PC-3 (cell line): ENCODE results near the gene EHMT1. TPM values are rescaled to one million over a fixed set of nuclear protein-coding genes. Genes with fewer than 3 reads are reported as not detected.

Source experiments
- ATAC-seq: fragments of 200-7000 bp; cut with Tn5 transposase; 2 replicates; pipeline ENCODE4 v1.9.1; 2020; ENCODE audit warnings: mild to moderate bottlenecking, moderate library complexity
- BruUV-seq: library from RNA; stranded (reverse); fragments of 400-500 nt; replicated peaks from 2 replicates; lab custom pipeline; 2021; lab: Mats Ljungman, UMichigan
- CTCF ChIA-PET: fragments of 300-600 bp; sonication (Branson Sonifier 250); formaldehyde crosslinking; loops from one replicate; lab custom pipeline; 2022; ENCODE audit warnings: antibody characterized with exemption; lab: Charles Lee
- POLR2A ChIA-PET: fragments of 300-600 bp; sonication (Branson Sonifier 250); formaldehyde crosslinking; loops from one replicate; lab custom pipeline; 2022; ENCODE audit warnings: antibody characterized with exemption; ENCODE audit not compliant: unreplicated experiment; lab: Charles Lee
- DNase-seq: peaks from one replicate; pipeline ENCODE4 v3.0.0-alpha.2; 2015
- H2AFZ ChIP-seq: fragments of 300-600 bp; sonication (generic); 2 replicates; pipeline ENCODE4 v1.6.0; 2016; ENCODE audit warnings: antibody characterized with exemption, low read length
- H3F3A ChIP-seq: fragments of 300-600 bp; sonication (generic); one replicate; pipeline ENCODE4 v1.6.0; 2017; ENCODE audit warnings: antibody characterized with exemption, low read length, control low read depth, mild to moderate bottlenecking; ENCODE audit not compliant: unreplicated experiment
- H3K27ac ChIP-seq: fragments of 300-600 bp; sonication (generic); 2 replicates; pipeline ENCODE4 v1.5.1; 2016; ENCODE audit warnings: mild to moderate bottlenecking, low read length
- H3K27me3 ChIP-seq: fragments of 300-600 bp; sonication (generic); 2 replicates; pipeline ENCODE4 v1.6.1; 2016; ENCODE audit warnings: low read length, mixed read lengths
- H3K36me3 ChIP-seq: fragments of 300-600 bp; sonication (generic); 2 replicates; pipeline ENCODE4 v1.6.1; 2016; ENCODE audit warnings: low read depth, mixed run types, low read length, mixed read lengths
- H3K4me1 ChIP-seq: fragments of 300-600 bp; sonication (generic); 2 replicates; pipeline ENCODE4 v1.5.1; 2016; ENCODE audit warnings: low read length; ENCODE audit not compliant: insufficient read depth
- H3K4me2 ChIP-seq: fragments of 300-600 bp; sonication (generic); 2 replicates; pipeline ENCODE4 v1.6.0; 2016; ENCODE audit warnings: low read length
- H3K4me3 ChIP-seq: fragments of 300-600 bp; sonication (generic); 2 replicates; pipeline ENCODE4 v1.5.1; 2016; ENCODE audit warnings: mild to moderate bottlenecking, low read length, mixed read lengths
- H3K79me2 ChIP-seq: fragments of 300-600 bp; sonication (generic); 2 replicates; pipeline ENCODE4 v1.6.1; 2017; ENCODE audit warnings: low read length, mixed read lengths
- H3K9ac ChIP-seq: fragments of 300-600 bp; sonication (generic); 2 replicates; pipeline ENCODE4 v1.6.0; 2016; ENCODE audit warnings: mild to moderate bottlenecking, low read length
- H3K9me2 ChIP-seq: fragments of 300-600 bp; sonication (generic); replicated peaks from 2 replicates; pipeline ENCODE4 v1.6.1; 2016; ENCODE audit warnings: mixed run types, low read length, mixed read lengths
- H3K9me3 ChIP-seq: fragments of 300-600 bp; sonication (generic); 2 replicates; pipeline ENCODE4 v1.6.1; 2016; ENCODE audit warnings: low read length, mixed read lengths
- H4K20me1 ChIP-seq: fragments of 300-600 bp; sonication (generic); 2 replicates; pipeline ENCODE4 v1.6.1; 2016; ENCODE audit warnings: low read length, mixed read lengths
- CTCF ChIP-seq: fragments of 300-600 bp; sonication (generic); conservative IDR thresholded peaks from 2 replicates; pipeline ENCODE4 v1.5.1; 2017; ENCODE audit warnings: antibody characterized with exemption, low read depth, mild to moderate bottlenecking, low read length
- EZH2 ChIP-seq: fragments of 300-600 bp; sonication (generic); IDR thresholded peaks from one replicate; pipeline ENCODE4 v1.6.1; 2017; ENCODE audit warnings: antibody characterized with exemption, mild to moderate bottlenecking, low read length; ENCODE audit not compliant: unreplicated experiment
- EZH2phosphoT487 ChIP-seq: fragments of 300-600 bp; sonication (generic); IDR thresholded peaks from 2 replicates; pipeline ENCODE4 v1.6.1; 2018; ENCODE audit warnings: mild to moderate bottlenecking, antibody characterized with exemption, low read length, borderline replicate concordance
- intact Hi-C: fragments of 100-400 bp; cut with micrococcal nuclease; formaldehyde crosslinking; loops from 2 replicates; pipeline ENCODE4 v1.9.0; 2023
- total RNA-seq: library from RNA; depleted of rRNA; stranded (reverse); fragments of >200 nt; gene quantifications from 2 replicates; pipeline ENCODE4 v1.2.3, GENCODE V29; 2014

The EHMT1 gene
- total RNA-seq, 1 experiment from 2014 or later = 42.8 TPM

GRCh38 chr9:137787381-137787780 is 168.6 kb downstream of the EHMT1 start:
- no TSS peak for BruUV-seq

GRCh38 chr9:137787786-137788505 is 169.1 kb downstream of the EHMT1 start:
- ATAC-seq = no peak
- ChIA-PET CTCF (no interaction called here), POLR2A (no interaction called here)
- TF ChIP-seq EZH2phosphoT487 = no peak
- TF ChIP-seq CTCF = no peak
- TF ChIP-seq EZH2 = no peak
- H3K4me3 ChIP-seq = no peak overlapping the region
- H3K27me3 ChIP-seq = no peaks in the 10 kb centered on the region
- no TSS peak for BruUV-seq
- DNase-seq = no peak
- no peaks in the 10 kb centered on the region for H3F3A ChIP-seq
- intact Hi-C loops = no loop called here
- no peaks in the 10 kb centered on the region for H4K20me1 ChIP-seq
- no peak overlapping the region for H3K9ac ChIP-seq
- H3K79me2 ChIP-seq = no peaks in the 10 kb centered on the region
- no peak overlapping the region for H3K27ac ChIP-seq
- H3K9me2 ChIP-seq = no peaks in the 10 kb centered on the region
- H3K4me2 ChIP-seq = no peak overlapping the region
- no peaks in the 10 kb centered on the region for H3K4me1 ChIP-seq
- H3K36me3 ChIP-seq = peaks cover 10% of the 10 kb centered on the region; the same call in 1 of the 2 replicates
- no peaks in the 10 kb centered on the region for H3K9me3 ChIP-seq
- H2AFZ ChIP-seq = no peak overlapping the region

More at GRCh38 chr9:137787381-137787780, 168.6 kb downstream of the EHMT1 start:
- no peak for TF ChIP-seq EZH2phosphoT487
- no peak for TF ChIP-seq CTCF
- TF ChIP-seq EZH2 = no peak
- ChIA-PET CTCF (no interaction called here), POLR2A (no interaction called here)
- DNase-seq = no peak
- no peaks in the 10 kb centered on the region for H4K20me1 ChIP-seq
- no peaks in the 10 kb centered on the region for H3F3A ChIP-seq
- intact Hi-C loops = no loop called here
- no peak overlapping the region for H3K4me2 ChIP-seq
- H3K36me3 ChIP-seq = peaks cover 10% of the 10 kb centered on the region; the same call in 1 of the 2 replicates
- H3K4me1 ChIP-seq = no peaks in the 10 kb centered on the region
- no peak for ATAC-seq
- H3K27ac ChIP-seq = no peak overlapping the region
- no peaks in the 10 kb centered on the region for H3K27me3 ChIP-seq
- H2AFZ ChIP-seq = no peak overlapping the region
- no peaks in the 10 kb centered on the region for H3K79me2 ChIP-seq
- H3K4me3 ChIP-seq = no peak overlapping the region
- H3K9me2 ChIP-seq = no peaks in the 10 kb centered on the region
- no peak overlapping the region for H3K9ac ChIP-seq
- H3K9me3 ChIP-seq = no peaks in the 10 kb centered on the region

GRCh38 chr9:137788561-137789294 is 169.9 kb downstream of the EHMT1 start:
- Histone ChIP-seq H3K27ac (no peak overlapping the region), H2AFZ (no peak overlapping the region), H3K4me2 (no peak overlapping the region), H3F3A (no peaks in the 10 kb centered on the region), H3K36me3 (peaks cover 10% of the 10 kb centered on the region; the same call in 1 of the 2 replicates), H3K79me2 (no peaks in the 10 kb centered on the region), H4K20me1 (no peaks in the 10 kb centered on the region), H3K9me2 (no peaks in the 10 kb centered on the region), H3K9me3 (no peaks in the 10 kb centered on the region), H3K9ac (no peak overlapping the region), H3K4me3 (no peak overlapping the region), H3K27me3 (no peaks in the 10 kb centered on the region), H3K4me1 (no peaks in the 10 kb centered on the region)
- DNase-seq (no peak), ATAC-seq (no peak)
- POLR2A ChIA-PET = no interaction called here
- no peak for TF ChIP-seq EZH2
- no peak for TF ChIP-seq CTCF
- no peak for TF ChIP-seq EZH2phosphoT487
- intact Hi-C loops = no loop called here
- CTCF ChIA-PET = no interaction called here
- no TSS peak for BruUV-seq
